ENCODE measurements around the gene EFCC1.
A peak's percentile ranks its signal among the peaks of the same experiment; 100 is the strongest.

EFCC1 gene

GRCh38 chr3:129034642-129035041 is 33.5 kb downstream of the EFCC1 start:
- no peak for DNase-seq

- DNase-seq, result no peak
Observed at GRCh38 chr3:129035360-129036221, 34.5 kb downstream of the EFCC1 start.

DNA sequence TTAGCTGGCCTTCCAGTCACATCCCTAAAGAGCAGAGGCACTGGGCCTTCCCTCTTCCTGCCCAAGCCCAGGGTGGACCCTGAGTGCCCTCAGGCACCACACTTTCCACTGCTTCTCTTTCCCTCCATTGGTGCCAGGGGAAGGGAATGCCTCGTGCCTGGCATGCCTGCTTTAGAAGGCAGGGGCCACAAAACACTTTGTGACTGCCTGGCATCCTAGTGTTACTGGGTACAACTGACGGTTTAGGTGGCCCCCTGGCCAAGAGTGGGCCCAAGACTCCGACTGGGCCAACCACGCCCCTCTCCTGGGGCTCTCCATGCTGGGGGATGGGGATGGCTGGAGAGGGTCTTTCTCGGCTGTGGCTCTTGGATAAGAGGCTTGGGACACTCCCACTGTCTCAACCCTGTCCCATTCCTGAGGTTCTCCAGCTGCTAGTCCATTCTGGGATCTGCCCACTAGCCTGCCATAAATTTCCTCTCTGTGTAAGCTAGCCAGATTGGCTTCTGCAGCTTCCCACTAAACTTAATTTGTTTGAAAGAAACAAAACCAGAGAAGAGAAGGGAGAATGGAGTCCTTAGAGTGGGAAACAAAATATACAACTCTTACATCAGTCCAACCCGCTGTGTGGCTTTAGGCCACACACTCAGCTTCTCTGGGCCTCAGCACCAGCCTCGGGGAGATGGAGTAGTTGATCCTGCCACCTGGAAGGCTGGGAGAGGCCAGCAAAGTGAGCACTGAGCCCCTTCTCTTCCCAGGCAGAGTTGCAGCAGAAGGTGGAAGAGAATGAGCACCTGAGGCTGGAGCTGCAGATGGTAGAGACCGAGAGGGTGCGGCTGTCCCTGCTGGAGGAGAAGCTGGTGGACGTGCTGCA is 35.4 kb downstream of the EFCC1 start:
- no peak for DNase-seq

DNA sequence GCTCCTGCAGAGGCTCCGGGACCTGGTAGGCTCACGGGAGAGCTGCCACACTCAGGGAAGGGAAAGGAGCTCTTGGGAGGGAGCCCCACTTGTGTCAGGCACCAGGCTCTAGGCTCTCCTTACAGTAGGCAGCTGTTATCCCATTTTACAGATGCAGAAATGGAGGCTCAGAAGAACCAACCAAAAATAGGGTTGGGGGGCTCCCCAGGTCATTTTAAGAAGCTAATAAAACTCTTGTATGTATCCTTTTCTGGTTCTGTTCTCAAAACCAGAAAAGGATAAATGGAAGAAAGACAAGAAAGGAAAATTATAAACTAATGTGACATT is 36.0 kb downstream of the EFCC1 start:
- no peak for DNase-seq

GRCh38 chr3:129038121-129038855 is 37.2 kb downstream of the EFCC1 start:
- DNase-seq, result no peak

GRCh38 chr3:129039271-129040038 is 38.4 kb downstream of the EFCC1 start:
- DNase-seq, result no peak

DNA sequence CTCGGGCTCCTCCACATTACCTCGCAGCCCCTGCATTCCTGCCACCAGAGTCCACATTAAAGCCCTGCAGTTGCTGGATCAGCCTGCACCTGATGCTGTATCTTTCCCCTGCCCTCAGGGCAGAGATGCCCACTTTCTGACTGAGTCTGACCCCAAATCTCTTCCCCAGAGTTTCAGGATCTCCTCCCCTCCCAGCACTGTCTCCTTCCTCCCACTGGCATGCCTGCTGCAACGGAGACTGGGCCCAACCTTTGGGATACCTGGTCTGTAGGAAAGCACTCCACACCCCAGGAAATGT is 38.9 kb downstream of the EFCC1 start:
- no peak for DNase-seq

GRCh38 chr3:129040579-129041300 is 39.6 kb downstream of the EFCC1 start:
- DNase-seq, result no peak

DNA sequence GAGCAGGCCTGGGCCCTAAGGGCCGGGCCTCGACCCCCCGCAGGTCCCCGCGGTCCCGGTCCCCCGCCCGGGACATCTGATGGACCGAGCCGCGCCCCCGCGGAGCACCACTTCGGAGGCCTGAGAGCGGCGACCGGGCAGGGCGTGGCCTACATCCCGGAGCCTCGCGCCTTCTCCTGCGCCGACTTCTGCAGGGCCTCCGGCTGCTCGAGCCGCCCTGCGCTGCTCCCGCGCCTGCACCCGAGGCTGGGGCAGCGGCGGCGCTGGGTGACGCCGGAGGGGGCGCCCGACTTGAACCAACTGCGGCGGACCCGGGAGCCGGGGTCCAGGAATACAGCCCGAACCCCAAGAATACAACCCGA is 44.6 kb downstream of the EFCC1 start:
- peak; percentile 38 for DNase-seq

DNA sequence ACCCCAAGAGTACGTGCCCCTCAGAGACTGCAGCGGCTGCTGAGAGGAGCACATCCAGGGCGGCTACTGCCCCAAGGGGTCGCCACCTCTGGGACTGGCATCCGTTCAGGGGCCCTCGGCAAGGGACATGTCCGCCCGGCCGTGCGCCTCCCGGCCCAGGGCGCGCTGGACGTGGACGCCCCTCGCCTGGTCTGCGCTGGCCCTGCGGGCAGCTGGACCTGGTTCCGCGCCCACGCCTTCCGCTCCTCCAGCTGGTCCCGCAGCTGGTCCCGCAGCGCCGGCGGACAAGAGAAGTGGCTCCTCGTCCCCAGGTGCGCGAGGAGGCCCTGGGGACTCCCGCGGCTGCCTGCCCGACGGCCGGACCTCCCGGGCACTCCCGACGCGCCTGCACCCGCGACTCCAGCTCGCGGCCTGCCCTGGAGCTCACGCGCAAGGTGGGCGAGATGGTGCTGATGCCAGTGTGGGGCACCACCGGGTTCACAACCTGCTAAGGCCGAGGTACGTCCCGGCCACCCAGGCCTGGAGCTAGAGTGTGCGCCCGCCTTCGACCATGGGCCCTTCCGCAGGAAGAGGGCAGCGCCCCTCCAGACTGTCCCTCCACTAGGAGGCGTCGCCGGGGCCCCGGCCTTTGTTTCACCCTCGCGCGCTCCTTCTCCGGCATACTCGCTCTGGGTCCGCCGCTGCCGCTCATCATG is 45.1 kb downstream of the EFCC1 start:
- DNase-seq, result peak; percentile 42

GRCh38 chr3:129046732-129047552 is 45.8 kb downstream of the EFCC1 start:
- no peak for DNase-seq

DNA sequence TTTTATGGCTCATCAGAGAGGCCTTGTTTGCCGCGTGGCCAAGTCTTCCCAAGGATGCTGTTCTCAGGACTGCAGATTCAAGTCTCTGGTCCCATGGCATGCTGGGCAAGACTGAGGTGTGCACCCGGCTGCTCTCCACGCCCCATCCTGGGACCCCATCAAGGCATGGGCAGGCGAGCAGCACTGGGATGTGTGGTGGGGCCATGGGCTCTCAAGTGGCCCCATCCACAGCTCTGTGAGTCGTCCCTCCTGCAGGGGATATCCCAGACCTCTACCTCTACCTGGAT is 46.4 kb downstream of the EFCC1 start:
- DNase-seq, result no peak

- no peak for DNase-seq
Observed at GRCh38 chr3:129050556-129051295, 49.6 kb downstream of the EFCC1 start.

DNA sequence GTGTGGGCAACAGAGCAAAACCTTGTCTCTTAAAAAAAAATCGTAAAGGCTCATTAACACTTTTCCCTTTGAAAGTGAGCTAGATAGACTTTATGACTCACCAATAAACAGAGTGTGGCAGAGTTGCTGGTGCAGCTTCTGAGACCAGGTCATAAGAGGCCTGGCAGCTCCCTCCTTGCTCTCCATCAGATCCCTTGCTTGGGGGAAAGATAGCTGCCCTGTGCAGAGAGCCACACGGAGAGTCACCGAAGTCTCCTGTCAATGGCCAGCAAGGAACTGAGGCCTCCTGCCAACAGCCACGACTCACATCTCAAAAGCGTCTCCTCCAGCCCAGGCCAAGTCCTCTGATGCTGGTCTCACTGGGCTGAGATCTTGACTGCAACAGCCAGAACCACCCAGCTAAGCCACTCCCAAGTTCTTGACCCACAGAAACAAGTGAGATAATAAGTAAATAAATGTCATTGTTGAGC is 50.8 kb downstream of the EFCC1 start:
- DNase-seq, result no peak

DNA sequence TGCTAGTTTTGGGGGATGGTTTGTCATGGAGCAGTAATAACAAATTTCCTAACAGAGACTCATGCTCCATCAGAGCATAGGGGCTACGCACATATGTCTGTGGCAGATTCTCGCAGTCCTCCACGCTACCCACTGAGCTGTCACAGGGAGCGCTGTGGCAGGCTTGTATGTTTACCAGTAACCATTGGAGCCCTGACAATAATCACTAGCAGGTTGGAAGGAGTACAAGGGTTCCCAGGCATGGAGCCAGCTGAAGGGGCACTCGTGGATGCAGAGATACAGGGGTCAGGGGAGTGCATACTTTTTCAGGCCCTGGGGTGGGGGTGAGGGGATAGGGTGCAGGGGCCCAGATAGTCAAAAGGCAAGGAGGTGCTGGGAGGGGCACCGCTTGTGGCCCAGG is 51.6 kb downstream of the EFCC1 start:
- DNase-seq, result no peak

- DNase-seq, result no peak
Observed at GRCh38 chr3:129054605-129055104, 53.6 kb downstream of the EFCC1 start.

DNA sequence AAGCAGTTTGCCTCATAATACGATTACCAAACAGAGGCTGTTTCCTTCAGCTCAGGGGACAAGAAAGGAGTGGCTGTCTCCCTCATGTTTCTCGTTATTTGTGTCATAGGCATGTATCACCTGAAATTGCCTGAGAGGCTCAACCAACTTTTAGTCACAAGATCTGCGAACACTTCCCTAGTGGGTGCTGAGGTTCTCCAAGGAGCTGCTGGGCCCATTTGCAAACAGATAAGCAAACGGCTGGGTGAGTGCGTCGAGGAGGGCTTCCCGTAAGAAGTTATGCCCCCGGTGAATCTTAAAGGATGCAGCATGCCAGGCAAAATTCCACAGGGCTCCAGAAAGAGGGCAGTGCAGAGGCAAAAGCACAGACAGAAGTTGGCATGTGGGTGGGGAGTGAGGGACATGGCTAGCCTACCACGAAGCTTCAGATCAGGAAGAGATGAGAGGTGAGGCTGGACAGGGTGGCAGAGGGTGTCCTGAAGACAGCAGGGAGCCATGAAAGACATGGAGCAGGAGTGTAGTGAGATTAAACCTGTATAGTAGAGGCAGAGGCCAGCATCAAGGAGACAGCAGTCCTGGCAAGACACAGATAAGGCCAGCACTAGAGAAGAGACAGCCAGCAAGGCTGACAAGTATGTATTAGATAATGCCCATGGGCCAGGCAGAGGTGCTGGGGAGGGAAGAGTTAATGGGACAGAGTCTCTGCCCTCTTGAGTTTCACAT is 55.5 kb downstream of the EFCC1 start:
- DNase-seq, result no peak

DNA sequence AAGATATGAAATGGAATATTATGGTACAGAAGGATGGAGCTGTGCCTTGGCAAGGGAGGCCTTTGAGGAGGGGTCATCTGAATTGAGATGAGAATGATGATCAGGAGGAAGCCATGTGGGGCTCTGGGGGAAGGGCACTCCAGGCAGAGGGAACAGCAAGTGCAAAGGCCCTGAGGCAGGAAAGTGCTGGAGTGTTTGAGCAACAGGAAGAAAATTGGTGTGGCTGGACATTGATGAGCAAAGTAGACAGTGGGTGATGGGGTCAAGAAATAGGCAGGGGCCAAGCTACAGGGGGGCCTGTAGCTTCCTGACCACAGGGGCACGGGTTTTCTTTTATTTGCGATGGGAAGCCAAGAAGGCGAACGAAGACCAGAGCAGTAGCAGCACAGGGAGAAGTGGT is 56.1 kb downstream of the EFCC1 start:
- DNase-seq, result no peak
